ENCODE results near the gene SPP1. TPM values are rescaled to one million over a fixed set of nuclear protein-coding genes. Genes with fewer than 3 reads are reported as not detected.
A peak's percentile ranks its signal among the peaks of the same experiment; 100 is the strongest.

SPP1 gene
- total RNA-seq, 4 donors from 2014 or later = 1.4 to 13.6 (median 6.0) TPM; not detected in 1

GRCh38 chr4:88001871-88002270 is 26.4 kb downstream of the SPP1 start:
- H3K27me3 ChIP-seq = no peaks in the 10 kb centered on the region
- H3K4me3 ChIP-seq = no peak overlapping the region
- H3K9me3 ChIP-seq = no peaks in the 10 kb centered on the region
- H3K36me3 ChIP-seq = no peaks in the 10 kb centered on the region
- ATAC-seq (no peak), DNase-seq (peak in 1 of 2 donors; percentile 25)
- peaks cover 0 to 4% of the 10 kb centered on the region in 2 donors for H3K4me1 ChIP-seq
- intact Hi-C loops (cut with DNase I; ENCODE audit: low total_unique reads) (no loop called here), in situ Hi-C loops (cut with MboI; ENCODE audit: low sequenced_read_pairs in 4 of 4) (loop anchor here in 1 of 4 donors (25.0 kb wide), 1 partner anchor 465 kb away; the partner anchor contains the start of gene SPARCL1)
- H3K27ac ChIP-seq = no peak overlapping the region
- TF ChIP-seq, protein P1, sequence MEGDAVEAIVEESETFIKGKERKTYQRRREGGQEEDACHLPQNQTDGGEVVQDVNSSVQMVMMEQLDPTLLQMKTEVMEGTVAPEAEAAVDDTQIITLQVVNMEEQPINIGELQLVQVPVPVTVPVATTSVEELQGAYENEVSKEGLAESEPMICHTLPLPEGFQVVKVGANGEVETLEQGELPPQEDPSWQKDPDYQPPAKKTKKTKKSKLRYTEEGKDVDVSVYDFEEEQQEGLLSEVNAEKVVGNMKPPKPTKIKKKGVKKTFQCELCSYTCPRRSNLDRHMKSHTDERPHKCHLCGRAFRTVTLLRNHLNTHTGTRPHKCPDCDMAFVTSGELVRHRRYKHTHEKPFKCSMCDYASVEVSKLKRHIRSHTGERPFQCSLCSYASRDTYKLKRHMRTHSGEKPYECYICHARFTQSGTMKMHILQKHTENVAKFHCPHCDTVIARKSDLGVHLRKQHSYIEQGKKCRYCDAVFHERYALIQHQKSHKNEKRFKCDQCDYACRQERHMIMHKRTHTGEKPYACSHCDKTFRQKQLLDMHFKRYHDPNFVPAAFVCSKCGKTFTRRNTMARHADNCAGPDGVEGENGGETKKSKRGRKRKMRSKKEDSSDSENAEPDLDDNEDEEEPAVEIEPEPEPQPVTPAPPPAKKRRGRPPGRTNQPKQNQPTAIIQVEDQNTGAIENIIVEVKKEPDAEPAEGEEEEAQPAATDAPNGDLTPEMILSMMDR (IDR thresholded peaks at IDR 0.05 in 4 of 5, conservative IDR thresholded peaks at IDR 0.05 in 1 of 5) = no peak
- TF ChIP-seq POLR2A (IDR thresholded peaks at IDR 0.05) = no peak

GRCh38 chr4:88002786-88003185 is 27.3 kb downstream of the SPP1 start:
- TF ChIP-seq POLR2A (IDR thresholded peaks at IDR 0.05) = no peak
- TF ChIP-seq, protein P1 (IDR thresholded peaks at IDR 0.05 in 4 of 5, conservative IDR thresholded peaks at IDR 0.05 in 1 of 5) = no peak
- intact Hi-C loops (cut with DNase I; ENCODE audit: low total_unique reads) = no loop called here
- Histone ChIP-seq H3K27me3 (no peaks in the 10 kb centered on the region), H3K36me3 (no peaks in the 10 kb centered on the region), H3K4me3 (no peak overlapping the region), H3K4me1 (peaks cover 0 to 7% of the 10 kb centered on the region in 2 donors), H3K9me3 (no peaks in the 10 kb centered on the region), H3K27ac (peak overlapping the region in 1 of 4 donors; percentile 34)
- DNase-seq (no peak), ATAC-seq (no peak)
- in situ Hi-C loops (cut with MboI; ENCODE audit: low sequenced_read_pairs in 4 of 4) = loop anchor here in 1 of 4 donors (25.0 kb wide), 1 partner anchor 465 kb away; the partner anchor contains the start of gene SPARCL1

DNA sequence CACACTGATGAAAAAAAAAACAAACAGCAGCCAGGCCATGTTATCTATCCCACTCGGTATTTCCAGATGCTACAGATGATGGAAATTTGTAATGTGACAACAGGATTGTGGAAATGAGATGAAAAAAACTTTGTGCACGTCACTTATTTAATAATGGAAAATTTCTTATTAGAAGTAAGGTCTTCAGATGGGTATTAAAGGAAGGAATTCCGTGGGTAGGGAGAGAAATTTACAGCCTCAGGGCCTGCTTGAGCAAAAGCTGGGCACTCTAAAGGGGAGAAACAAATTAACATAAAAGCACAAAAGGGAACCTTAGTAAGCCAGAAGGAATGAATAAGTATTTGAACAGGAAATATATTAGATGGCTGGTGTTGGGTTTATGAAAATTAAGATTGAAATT is 27.7 kb downstream of the SPP1 start:
- DNase-seq = no peak
- H3K4me3 ChIP-seq = no peak overlapping the region
- intact Hi-C loops (cut with DNase I; ENCODE audit: low total_unique reads) (no loop called here), in situ Hi-C loops (cut with MboI; ENCODE audit: low sequenced_read_pairs in 4 of 4) (loop anchor here in 1 of 4 donors (25.0 kb wide), 1 partner anchor 466 kb away; the partner anchor contains the start of gene SPARCL1)
- peaks cover 0 to 7% of the 10 kb centered on the region in 2 donors for H3K4me1 ChIP-seq
- H3K27me3 ChIP-seq = no peaks in the 10 kb centered on the region
- no peak for ATAC-seq
- TF ChIP-seq, protein P1 (IDR thresholded peaks at IDR 0.05 in 4 of 5, conservative IDR thresholded peaks at IDR 0.05 in 1 of 5) = no peak
- no peak for TF ChIP-seq POLR2A (IDR thresholded peaks at IDR 0.05)
- peak overlapping the region in 1 of 4 donors; percentile 34 for H3K27ac ChIP-seq
- no peaks in the 10 kb centered on the region for H3K9me3 ChIP-seq
- H3K36me3 ChIP-seq = no peaks in the 10 kb centered on the region

GRCh38 chr4:88005076-88005475 is 29.6 kb downstream of the SPP1 start:
- intact Hi-C loops (cut with DNase I; ENCODE audit: low total_unique reads) = no loop called here

More at GRCh38 chr4:88005076-88005475, 29.6 kb downstream of the SPP1 start:
- Histone ChIP-seq H3K27me3 (no peaks in the 10 kb centered on the region), H3K4me1 (peaks cover 13 to 18% of the 10 kb centered on the region in 2 donors), H3K9me3 (no peaks in the 10 kb centered on the region), H3K4me3 (no peak overlapping the region), H3K36me3 (no peaks in the 10 kb centered on the region), H3K27ac (peak overlapping the region in 3 of 4 donors; percentile 10 to 35 (median 14))
- in situ Hi-C loops (cut with MboI; ENCODE audit: low sequenced_read_pairs in 4 of 4) = loop anchor here in 1 of 4 donors (25.0 kb wide), 1 partner anchor 468 kb away; the partner anchor contains the start of gene SPARCL1
- ATAC-seq (peak; percentile 41 to 45), DNase-seq (peak in 1 of 2 donors; percentile 59)
- TF ChIP-seq POLR2A (IDR thresholded peaks at IDR 0.05) = no peak
- TF ChIP-seq, protein P1 (IDR thresholded peaks at IDR 0.05 in 4 of 5, conservative IDR thresholded peaks at IDR 0.05 in 1 of 5) = no peak

All from gastrocnemius medialis (tissue), 4 donors.